Measurements from ENCODE around the gene ZFAND2B. TPM values are rescaled to one million over a fixed set of nuclear protein-coding genes. Genes with fewer than 3 reads are reported as not detected.
A peak's percentile ranks its signal among the peaks of the same experiment; 100 is the strongest.

The ZFAND2B gene
- total RNA-seq, 2 experiments from 2014 or later = 65.9 to 67.4 TPM

GRCh38 chr2:219249203-219249980, 42.8 kb downstream of the ZFAND2B start:
- H3K4me3 Mint-ChIP-seq = peak overlapping the region; percentile 88
- intact Hi-C loops (cut with DNase I, micrococcal nuclease) = loop anchor here in 1 of 2 experiments (1.0 to 5.0 kb wide), 2 partner anchors 20 to 72 kb away; partner anchors contain the start of genes ANKZF1, ATG9A, CNPPD1 and RETREG2
- H3K27ac Mint-ChIP-seq = peak overlapping the region; percentile 96
- H3K27ac ChIP-seq (ENCODE audit: low read depth in 1 of 2, low read length in 2 of 2) = peak overlapping the region; percentile 61 to 98
- H3K36me3 ChIP-seq (ENCODE audit: insufficient read depth, low read length) = peaks cover 44% of the 10 kb centered on the region
- CTCF ChIA-PET = interaction anchor here (1.0 to 3.8 kb wide), 8 partner anchors 19 to 373 kb away, joined by 3 to 30 read pairs (median 5); partner anchors contain the start of genes ANKZF1, ATG9A, DNAJB2 and NHEJ1
- peak; percentile 7 for ATAC-seq (ENCODE audit: poor library complexity)
- no peaks in the 10 kb centered on the region for H3K27me3 ChIP-seq (ENCODE audit: control insufficient read depth in 1 of 2, insufficient read depth in 2 of 2, low read length in 2 of 2)
- peaks cover 79% of the 10 kb centered on the region for H3K4me1 Mint-ChIP-seq (ENCODE audit: low read depth)
- DNase-seq = peak in 13 of 14 experiments; percentile 34 to 85 (median 66)
- H3K9me3 Mint-ChIP-seq = no peaks in the 10 kb centered on the region
- H3K4me3 ChIP-seq (ENCODE audit: low read length) = peak overlapping the region; percentile 52
- POLR2A ChIA-PET = interaction anchor here (0.6 to 10.1 kb wide), 20 partner anchors 11 to 249 kb away, joined by 3 to 202 read pairs (median 5); partner anchors contain the start of genes ABCB6, ANKZF1, ATG9A and CNPPD1
- no peaks in the 10 kb centered on the region for H3K9me3 ChIP-seq (ENCODE audit: control insufficient read depth in 1 of 2, insufficient read depth in 1 of 2, low read length in 2 of 2)
- peaks cover 69% of the 10 kb centered on the region for H3K36me3 Mint-ChIP-seq (ENCODE audit: low read depth)
- H3K27me3 Mint-ChIP-seq = no peaks in the 10 kb centered on the region
- H3K4me1 ChIP-seq (ENCODE audit: insufficient read depth, low read length) = peaks cover 83% of the 10 kb centered on the region
- TF ChIP-seq CTCF (IDR thresholded peaks at IDR 0.05) = no peak

GRCh38 chr2:219250049-219250781, 43.6 kb downstream of the ZFAND2B start:
- Histone ChIP-seq H3K9me3 (ENCODE audit: control insufficient read depth in 1 of 2, insufficient read depth in 1 of 2, low read length in 2 of 2) (no peaks in the 10 kb centered on the region), H3K27me3 (ENCODE audit: control insufficient read depth in 1 of 2, insufficient read depth in 2 of 2, low read length in 2 of 2) (no peaks in the 10 kb centered on the region), H3K36me3 (ENCODE audit: insufficient read depth, low read length) (peaks cover 44% of the 10 kb centered on the region), H3K4me3 (ENCODE audit: low read length) (peak overlapping the region; percentile 52), H3K4me1 (ENCODE audit: insufficient read depth, low read length) (peaks cover 83% of the 10 kb centered on the region), H3K27ac (ENCODE audit: low read depth in 1 of 2, low read length in 2 of 2) (peak overlapping the region; percentile 46 to 61)
- Mint-ChIP-seq H3K36me3 (ENCODE audit: low read depth) (peaks cover 75% of the 10 kb centered on the region), H3K27me3 (no peaks in the 10 kb centered on the region), H3K9me3 (no peaks in the 10 kb centered on the region), H3K4me1 (ENCODE audit: low read depth) (peaks cover 78% of the 10 kb centered on the region), H3K4me3 (peak overlapping the region; percentile 88), H3K27ac (peak overlapping the region; percentile 96)
- TF ChIP-seq CTCF (IDR thresholded peaks at IDR 0.05) = no peak
- DNase-seq (peak in 1 of 14 experiments; percentile 22), ATAC-seq (ENCODE audit: poor library complexity) (no peak)
- intact Hi-C loops (cut with DNase I, micrococcal nuclease) = loop anchor here (5.0 to 10.0 kb wide), 2 partner anchors 33 to 685 kb away; partner anchors contain the start of genes ABCB6 (in 2 of the 2), CNOT9 (in 1 of the 2) and USP37 (in 1 of the 2)
- CTCF ChIA-PET = interaction anchor here (1.1 to 3.8 kb wide), 6 partner anchors 27 to 374 kb away, joined by 3 to 30 read pairs (median 6); partner anchors contain the start of gene DNAJB2
- POLR2A ChIA-PET = interaction anchor here (0.6 to 10.1 kb wide), 17 partner anchors 11 to 248 kb away, joined by 3 to 202 read pairs (median 5); partner anchors contain the start of genes ABCB6, ANKZF1, ATG9A and CNPPD1

DNA sequence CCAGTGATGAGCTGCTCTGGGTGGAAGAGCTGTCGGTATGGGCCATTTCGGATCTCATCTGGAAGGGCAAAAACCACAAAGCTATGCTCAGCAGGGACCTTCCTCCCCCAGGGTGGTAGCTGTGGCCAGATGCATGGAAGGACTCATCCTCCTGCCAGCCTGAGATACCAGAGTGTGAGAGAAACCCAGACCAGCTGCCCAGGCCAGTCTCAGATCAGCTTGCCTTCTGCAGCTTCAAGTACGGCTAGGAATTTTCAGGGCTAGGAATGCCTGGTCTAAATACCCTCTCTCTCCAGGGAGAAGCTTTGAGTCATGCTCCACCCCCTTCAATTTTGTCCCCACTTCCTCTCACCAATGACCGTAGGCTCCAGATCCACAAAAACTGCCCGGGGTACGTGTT, 45.1 kb downstream of the ZFAND2B start:
- intact Hi-C loops (cut with DNase I, micrococcal nuclease) = loop anchor here (2.0 to 10.0 kb wide), 3 partner anchors 34 to 687 kb away; partner anchors contain the start of genes ABCB6 (in 2 of the 2), CNOT9 (in 1 of the 2) and USP37 (in 1 of the 2)
- Mint-ChIP-seq H3K27me3 (no peaks in the 10 kb centered on the region), H3K4me1 (ENCODE audit: low read depth) (peaks cover 72% of the 10 kb centered on the region), H3K9me3 (no peaks in the 10 kb centered on the region), H3K36me3 (ENCODE audit: low read depth) (peaks cover 68% of the 10 kb centered on the region), H3K27ac (peak overlapping the region; percentile 96), H3K4me3 (peak overlapping the region; percentile 88)
- DNase-seq = no peak
- Histone ChIP-seq H3K4me1 (ENCODE audit: insufficient read depth, low read length) (peaks cover 72% of the 10 kb centered on the region), H3K27ac (ENCODE audit: low read depth in 1 of 2, low read length in 2 of 2) (peak overlapping the region; percentile 71 to 87), H3K27me3 (ENCODE audit: control insufficient read depth in 1 of 2, insufficient read depth in 2 of 2, low read length in 2 of 2) (no peaks in the 10 kb centered on the region), H3K9me3 (ENCODE audit: control insufficient read depth in 1 of 2, insufficient read depth in 1 of 2, low read length in 2 of 2) (no peaks in the 10 kb centered on the region), H3K4me3 (ENCODE audit: low read length) (peak overlapping the region; percentile 88), H3K36me3 (ENCODE audit: insufficient read depth, low read length) (peaks cover 44% of the 10 kb centered on the region)
- ChIA-PET POLR2A (interaction anchor here (1.5 to 10.1 kb wide), 7 partner anchors 23 to 136 kb away, joined by 7 to 202 read pairs (median 48); partner anchors contain the start of genes ABCB6, ANKZF1, ATG9A and CNPPD1), CTCF (interaction anchor here (0.6 to 8.4 kb wide), 8 partner anchors 21 to 92 kb away, joined by 3 to 97 read pairs (median 6); partner anchors contain the start of genes ANKZF1, ATG9A, DNAJB2 and NHEJ1)
- TF ChIP-seq CTCF (IDR thresholded peaks at IDR 0.05) = no peak
- ATAC-seq (ENCODE audit: poor library complexity) = no peak
